Lower leg skin (tissue), 4 donors: Measurements from ENCODE around the gene FNIP2. TPM values are rescaled to one million over a fixed set of nuclear protein-coding genes. Genes with fewer than 3 reads are reported as not detected.

ENCODE experiments used
- DNase-seq, 2 donors: peaks; one replicate each; pipeline ENCODE4 v3.0.0-alpha.2; 2019; ENCODE audit warnings: low spot score in 2 of 2
- H3K4me3 ChIP-seq: fragments of 200-600 bp; sonication (generic); 2 replicates; pipeline ENCODE4 v1.5.1; 2017; ENCODE audit warnings: mild to moderate bottlenecking, low read depth; ENCODE audit not compliant: poor library complexity, severe bottlenecking
- POLR2A ChIP-seq, 2 donors: fragments of 450-650 bp; IDR thresholded peaks; one replicate each; pipeline ENCODE4 v1.6.1; 2016 to 2017; ENCODE audit warnings: antibody characterized with exemption in 2 of 2, mild to moderate bottlenecking in 1 of 2, moderate library complexity in 1 of 2
- WGBS, 2 donors: methylation state at CpG; one replicate each; pipeline ENCODE4 v1.1.5; 2018; 5-methylcytosine and 5-hydroxymethylcytosine counted together
- intact Hi-C: fragments of 100-400 bp; cut with DNase I; formaldehyde crosslinking; loops from one replicate; pipeline ENCODE4 v1.15.0; 2023; ENCODE audit warnings: low total_unique reads
- total RNA-seq, 4 donors: library from RNA; depleted of rRNA; stranded (reverse); fragments of >200 nt; gene quantifications; one replicate each; pipeline ENCODE4 v1.1.0, GENCODE V29; 2016
- TF ChIP-seq, protein P1 (sequence below), 3 donors: fragments of 450-650 bp; IDR thresholded peaks; one replicate each; pipeline ENCODE4 v1.5.1; 2016; ENCODE audit warnings: antibody characterized with exemption in 3 of 3, mild to moderate bottlenecking in 3 of 3, moderate library complexity in 2 of 3

The FNIP2 gene
- total RNA-seq, 4 donors from 2014 or later: 20.5 to 47.5 (median 38.8) TPM

DNA sequence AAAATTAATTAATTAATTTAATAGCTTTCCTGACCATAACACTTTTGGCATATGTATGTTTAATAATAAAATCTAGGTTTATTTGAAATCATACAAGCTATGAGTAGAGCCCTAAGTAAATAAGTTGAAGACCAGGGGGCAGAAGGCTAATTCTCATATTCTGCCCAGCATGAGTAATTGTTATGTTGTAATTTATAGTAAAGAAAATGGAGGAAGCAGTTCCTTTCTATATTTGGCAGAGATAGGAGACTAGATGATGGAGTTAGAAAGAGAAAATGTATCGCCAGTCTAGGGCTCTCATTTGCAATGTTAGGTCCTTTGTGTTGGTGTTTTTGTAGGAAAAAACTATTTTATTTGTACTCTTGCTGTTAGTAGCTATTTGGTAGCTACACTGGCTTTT lies 89.1 kb downstream of the FNIP2 start:
- WGBS, 2 donors: 90 to 98% methylated on average over 1 of the region's 1 CpG
- TF ChIP-seq, protein P1, sequence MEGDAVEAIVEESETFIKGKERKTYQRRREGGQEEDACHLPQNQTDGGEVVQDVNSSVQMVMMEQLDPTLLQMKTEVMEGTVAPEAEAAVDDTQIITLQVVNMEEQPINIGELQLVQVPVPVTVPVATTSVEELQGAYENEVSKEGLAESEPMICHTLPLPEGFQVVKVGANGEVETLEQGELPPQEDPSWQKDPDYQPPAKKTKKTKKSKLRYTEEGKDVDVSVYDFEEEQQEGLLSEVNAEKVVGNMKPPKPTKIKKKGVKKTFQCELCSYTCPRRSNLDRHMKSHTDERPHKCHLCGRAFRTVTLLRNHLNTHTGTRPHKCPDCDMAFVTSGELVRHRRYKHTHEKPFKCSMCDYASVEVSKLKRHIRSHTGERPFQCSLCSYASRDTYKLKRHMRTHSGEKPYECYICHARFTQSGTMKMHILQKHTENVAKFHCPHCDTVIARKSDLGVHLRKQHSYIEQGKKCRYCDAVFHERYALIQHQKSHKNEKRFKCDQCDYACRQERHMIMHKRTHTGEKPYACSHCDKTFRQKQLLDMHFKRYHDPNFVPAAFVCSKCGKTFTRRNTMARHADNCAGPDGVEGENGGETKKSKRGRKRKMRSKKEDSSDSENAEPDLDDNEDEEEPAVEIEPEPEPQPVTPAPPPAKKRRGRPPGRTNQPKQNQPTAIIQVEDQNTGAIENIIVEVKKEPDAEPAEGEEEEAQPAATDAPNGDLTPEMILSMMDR (IDR thresholded peaks at IDR 0.05): no peak
- no peak overlapping the region for H3K4me3 ChIP-seq
- intact Hi-C loops: no loop called here
- no peak for DNase-seq

DNA sequence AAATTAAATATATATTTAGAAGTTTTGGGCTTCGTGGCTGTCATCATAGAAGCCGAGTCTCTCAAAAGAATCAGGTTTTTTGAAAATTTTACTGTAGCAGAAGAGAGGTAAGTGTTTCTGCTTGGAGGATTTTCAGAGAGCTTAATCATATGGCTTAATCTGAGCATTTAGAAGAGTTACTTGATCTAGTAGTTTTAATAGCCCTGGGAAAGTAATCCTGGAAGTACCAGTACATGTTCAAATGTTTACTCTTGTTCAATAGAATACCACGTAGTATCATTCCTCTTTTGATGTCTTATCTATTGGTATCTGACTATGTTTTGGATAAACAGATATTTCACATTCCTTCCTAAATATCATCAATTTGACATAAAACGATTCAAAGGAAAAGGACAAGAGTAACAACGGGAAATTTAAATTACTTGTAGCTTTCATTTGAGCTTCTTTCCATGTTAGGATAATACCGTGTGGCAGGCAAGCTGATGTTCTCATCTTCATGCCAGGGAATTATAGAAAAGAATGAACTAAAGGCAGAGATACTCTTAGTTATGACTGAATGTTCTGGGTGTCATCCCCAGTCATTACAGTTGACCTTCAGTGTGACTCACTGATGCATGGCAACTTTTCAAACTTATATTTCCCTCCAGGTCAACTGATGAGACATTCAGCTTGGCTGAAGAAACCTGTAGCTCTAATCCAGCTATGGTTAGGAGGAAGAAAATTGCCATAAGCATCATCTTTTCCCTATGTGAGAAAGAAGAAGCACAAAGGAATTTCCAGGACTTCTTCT lies 89.8 kb downstream of the FNIP2 start:
- no peak for TF ChIP-seq POLR2A (IDR thresholded peaks at IDR 0.05)
- TF ChIP-seq, protein P1 (IDR thresholded peaks at IDR 0.05): no peak
- intact Hi-C loops: no loop called here
- 82 to 89% methylated on average over 6 of the region's 6 CpGs for WGBS, 2 donors
- H3K4me3 ChIP-seq: no peak overlapping the region
- DNase-seq: no peak

DNA sequence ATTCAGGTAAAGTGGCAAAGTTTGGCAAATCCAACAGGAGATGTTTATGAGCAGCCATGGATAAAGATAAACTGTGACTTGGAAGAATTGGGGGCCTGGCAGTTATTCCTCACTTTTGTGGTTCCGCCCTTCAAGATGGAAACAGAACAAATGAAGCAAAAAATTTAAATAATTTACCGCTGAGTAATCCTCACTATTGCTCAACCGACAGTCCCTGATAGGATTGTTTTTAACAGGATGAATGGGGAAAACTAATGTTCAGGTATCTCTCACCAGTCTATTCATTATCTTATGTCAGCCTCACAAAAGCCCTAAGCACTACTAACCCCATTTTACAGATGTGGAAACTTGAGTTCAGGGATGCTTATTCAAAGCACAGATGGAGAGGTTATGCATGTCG lies 90.8 kb downstream of the FNIP2 start:
- H3K4me3 ChIP-seq: no peak overlapping the region
- WGBS, 2 donors: 94% methylated on average over 4 of the region's 4 CpGs
- intact Hi-C loops: no loop called here
- DNase-seq: no peak
- TF ChIP-seq, protein P1 (IDR thresholded peaks at IDR 0.05): no peak
- TF ChIP-seq POLR2A (IDR thresholded peaks at IDR 0.05): no peak

DNA sequence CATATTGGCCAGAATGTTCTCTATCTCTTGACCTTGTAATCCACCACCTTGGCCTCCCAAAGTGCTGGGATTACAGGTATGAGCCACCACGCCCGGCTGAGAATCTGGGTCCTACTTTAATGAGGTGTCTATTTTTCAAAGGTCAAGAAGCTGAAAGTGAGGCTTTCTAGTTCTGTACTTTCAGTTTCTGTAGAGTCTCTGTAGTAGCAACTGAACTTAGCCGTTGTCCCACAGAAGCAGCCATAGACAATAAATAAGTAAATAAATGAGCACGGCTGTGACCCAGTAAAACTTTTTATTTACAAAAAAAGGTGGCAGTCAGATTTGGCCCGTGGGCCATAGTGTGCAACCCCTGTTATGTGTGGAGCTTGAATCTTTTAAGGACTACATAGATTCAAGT lies 92.0 kb downstream of the FNIP2 start:
- WGBS, 2 donors: 91% methylated on average over 5 of the region's 5 CpGs
- no peak overlapping the region for H3K4me3 ChIP-seq
- intact Hi-C loops: no loop called here
- TF ChIP-seq POLR2A (IDR thresholded peaks at IDR 0.05): no peak
- TF ChIP-seq, protein P1 (IDR thresholded peaks at IDR 0.05): no peak
- no peak for DNase-seq

DNA sequence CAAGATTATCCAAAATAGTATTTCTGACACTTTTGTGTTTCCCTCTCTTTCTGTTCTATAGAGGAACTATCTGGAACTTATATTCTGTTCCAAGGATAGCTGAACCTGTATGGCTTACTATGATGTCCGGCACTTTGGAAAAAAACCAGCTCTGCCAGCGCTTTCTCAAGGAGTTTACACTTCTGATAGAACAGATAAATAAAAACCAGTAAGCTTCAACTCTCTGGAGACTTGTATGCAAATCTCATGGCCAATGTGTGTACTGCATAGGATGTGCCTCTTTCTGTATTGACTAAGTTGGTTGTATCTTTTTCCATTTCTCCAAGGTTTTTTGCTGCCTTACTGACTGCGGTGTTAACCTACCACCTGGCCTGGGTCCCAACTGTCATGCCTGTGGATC lies 92.5 kb downstream of the FNIP2 start:
- 90 to 94% methylated on average over 3 of the region's 3 CpGs for WGBS, 2 donors
- intact Hi-C loops: no loop called here
- no peak for DNase-seq
- H3K4me3 ChIP-seq: no peak overlapping the region
- TF ChIP-seq, protein P1 (IDR thresholded peaks at IDR 0.05): no peak
- TF ChIP-seq POLR2A (IDR thresholded peaks at IDR 0.05): no peak

DNA sequence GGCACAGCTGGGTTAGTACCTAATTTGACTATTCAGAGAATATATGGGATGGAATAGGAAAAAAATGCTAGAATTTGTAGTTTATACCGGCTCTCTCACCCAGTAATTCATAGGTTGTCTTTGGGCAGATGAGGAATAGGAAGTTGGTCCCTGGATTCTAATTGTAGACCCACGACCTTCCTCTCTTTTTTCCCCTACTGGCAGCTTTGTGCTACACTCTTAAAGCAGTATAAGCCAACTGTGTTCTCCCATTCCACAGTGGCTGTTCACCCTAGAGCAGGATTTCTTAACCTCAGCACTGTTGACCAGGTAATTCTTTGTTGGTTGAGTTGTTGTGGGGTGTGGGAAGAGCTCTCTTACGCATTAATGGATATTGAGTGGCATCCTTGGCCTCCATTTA lies 92.9 kb downstream of the FNIP2 start:
- TF ChIP-seq, protein P1 (IDR thresholded peaks at IDR 0.05): no peak
- no peak for TF ChIP-seq POLR2A (IDR thresholded peaks at IDR 0.05)
- intact Hi-C loops: no loop called here
- 87 to 90% methylated on average over 3 of the region's 3 CpGs for WGBS, 2 donors

More for the DNA sequence above, 92.9 kb downstream of the FNIP2 start:
- no peak overlapping the region for H3K4me3 ChIP-seq
- DNase-seq: no peak
